OCI-M1 (cell line): ENCODE measurements around the gene CBX8.

Experiments
- DNase-seq: peaks from one replicate; lab custom pipeline; 2025; lab: John Stamatoyannopoulos, UW

The CBX8 gene

GRCh38 chr17:79750650-79751545, 46.0 kb downstream of the CBX8 start:
- DNase-seq = no peak

GRCh38 chr17:79749958-79750357, 46.9 kb downstream of the CBX8 start:
- no peak for DNase-seq

- DNase-seq = no peak
Measured at GRCh38 chr17:79749156-79749815, 47.6 kb downstream of the CBX8 start.

- no peak for DNase-seq
Measured at GRCh38 chr17:79748295-79749099, 48.4 kb downstream of the CBX8 start.

GRCh38 chr17:79747508-79748294, 49.2 kb downstream of the CBX8 start:
- DNase-seq = no peak

- DNase-seq = no peak
Measured at GRCh38 chr17:79746889-79747507, 49.9 kb downstream of the CBX8 start.

GRCh38 chr17:79745641-79746105, 51.2 kb downstream of the CBX8 start:
- no peak for DNase-seq

GRCh38 chr17:79743614-79744013, 53.3 kb downstream of the CBX8 start:
- DNase-seq = no peak

GRCh38 chr17:79742951-79743476, 53.9 kb downstream of the CBX8 start:
- DNase-seq = no peak

GRCh38 chr17:79742589-79742918, 54.3 kb downstream of the CBX8 start:
- DNase-seq = no peak
